Measurements from ENCODE around the gene MAP3K7CL.
A peak's percentile ranks its signal among the peaks of the same experiment; 100 is the strongest.

MAP3K7CL gene

GRCh38 chr21:29196670-29197191 is 66.3 kb downstream of the MAP3K7CL start:
- no peak for DNase-seq

GRCh38 chr21:29201186-29201585 is 70.7 kb downstream of the MAP3K7CL start:
- no peak for DNase-seq

GRCh38 chr21:29205009-29205408 is 74.6 kb downstream of the MAP3K7CL start:
- DNase-seq = no peak

GRCh38 chr21:29205988-29206387 is 75.5 kb downstream of the MAP3K7CL start:
- DNase-seq = no peak

GRCh38 chr21:29206445-29206844 is 76.0 kb downstream of the MAP3K7CL start:
- no peak for DNase-seq

GRCh38 chr21:29207201-29207600 is 76.8 kb downstream of the MAP3K7CL start:
- DNase-seq = no peak

- DNase-seq = no peak
These were observed 77.7 kb downstream of the MAP3K7CL start for GRCh38 chr21:29208044-29208681.

- peak; percentile 69 to 87 for DNase-seq
These were observed 78.2 kb downstream of the MAP3K7CL start for GRCh38 chr21:29208682-29209059.

- no peak for DNase-seq
These were observed 79.3 kb downstream of the MAP3K7CL start for GRCh38 chr21:29209696-29210095.

GRCh38 chr21:29211205-29211604 is 80.8 kb downstream of the MAP3K7CL start:
- no peak for DNase-seq

GRCh38 chr21:29212446-29212845 is 82.0 kb downstream of the MAP3K7CL start:
- DNase-seq = no peak

- DNase-seq = no peak
These were observed 83.3 kb downstream of the MAP3K7CL start for GRCh38 chr21:29213513-29214385.

GRCh38 chr21:29215709-29216108 is 85.3 kb downstream of the MAP3K7CL start:
- no peak for DNase-seq

GRCh38 chr21:29217818-29218291 is 87.4 kb downstream of the MAP3K7CL start:
- DNase-seq = peak; percentile 86 to 97

- DNase-seq = no peak
These were observed 88.3 kb downstream of the MAP3K7CL start for GRCh38 chr21:29218749-29219148.

GRCh38 chr21:29219165-29219770 is 88.8 kb downstream of the MAP3K7CL start:
- peak; percentile 88 to 92 for DNase-seq

GRCh38 chr21:29221253-29221744 is 90.9 kb downstream of the MAP3K7CL start:
- no peak for DNase-seq

GRCh38 chr21:29224006-29224405 is 93.6 kb downstream of the MAP3K7CL start:
- no peak for DNase-seq

Data from inflammatory macrophage (primary cell).